H1 (cell line): ENCODE results near the gene DMPK. TPM values are rescaled to one million over a fixed set of nuclear protein-coding genes. Genes with fewer than 3 reads are reported as not detected.

Experiments used
- POU5F1 ChIP-seq: IDR thresholded peaks from 2 replicates; pipeline ENCODE4 v1.6.1; 2011; ENCODE audit warnings: low read depth, mild to moderate bottlenecking, low read length, moderate library complexity
- polyA plus RNA-seq, 7 experiments: library from polyadenylated mRNA; depleted of rRNA in 3 of 7; stranded (reverse) in 5 of 7; unstranded in 2 of 7; fragments of >200 nt in 5 of 7; fragments of 200-250 nt in 2 of 7; gene quantifications; 1 replicate in 5 of 7; 2 replicates in 1 of 7; 4 replicates in 1 of 7; pipeline versions ENCODE4 v1.2.1 to v1.2.3, GENCODE V29; 2011 to 2013; ENCODE audit warnings: missing spikeins in 2 of 7, mixed read lengths in 2 of 7
- total RNA-seq: library from RNA; stranded (reverse); fragmentation: NEBNext Ultra II Directional; extraction: Animal tissue kit (Norgen Biotek cat#: 25700); gene quantifications from 2 replicates; pipeline ENCODE4 v1.2.1, GENCODE V29; 2021

The DMPK gene
- total and polyA plus RNA-seq, 2 of the 8 experiments (the other 6 are each of a cell fraction or from before 2014, with no cell fraction given): 13.7 to 27.4 TPM

DNA sequence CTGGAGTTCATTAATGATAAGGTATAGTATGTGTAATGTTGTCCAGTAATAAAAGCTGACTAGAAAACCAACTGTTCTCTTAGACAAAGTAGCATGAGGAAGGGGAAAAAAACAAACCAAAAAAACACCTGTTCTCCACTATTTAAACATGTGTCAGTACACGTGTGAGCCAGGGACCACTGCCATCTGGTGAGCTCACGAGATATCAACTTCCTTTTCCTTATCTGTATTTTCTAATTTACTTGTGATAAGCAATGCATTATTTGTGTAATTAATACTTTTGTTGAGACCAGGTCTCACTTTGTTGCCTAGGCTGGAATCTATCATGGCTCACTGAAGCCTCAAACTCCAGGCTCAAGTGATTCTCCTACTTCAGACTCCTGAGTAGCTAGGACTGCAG lies 8.9 kb downstream of the DMPK start (continued):
- TF ChIP-seq POU5F1: no peak
